ENCODE data around the gene NAALADL2. TPM values are rescaled to one million over a fixed set of nuclear protein-coding genes. Genes with fewer than 3 reads are reported as not detected.
"Not testable (repeated sequence)": the region's sequence is repeated elsewhere in the genome, so short reads cannot be mapped to it uniquely, and the experiment has no call there.

The NAALADL2 gene
- total RNA-seq, 2 donors from 2014 or later: 0.35 TPM; not detected in 1

GRCh38 chr3:175614107-175614506, 755.0 kb downstream of the NAALADL2 start:
- H3K9me3 Mint-ChIP-seq: peaks cover 10 to 13% of the 10 kb centered on the region in 2 donors

GRCh38 chr3:175617247-175617646, 758.1 kb downstream of the NAALADL2 start:
- DNase-seq (ENCODE audit: low spot score in 2 of 2) (no peak), ATAC-seq (no peak)
- Mint-ChIP-seq H3K9me3 (peaks cover 11 to 12% of the 10 kb centered on the region in 2 donors), H3K27ac (no peak overlapping the region), H3K36me3 (no peaks in the 10 kb centered on the region)

More at GRCh38 chr3:175614107-175614506, 755.0 kb downstream of the NAALADL2 start:
- DNase-seq (ENCODE audit: low spot score in 2 of 2); H3K36me3 Mint-ChIP-seq; H3K27ac Mint-ChIP-seq; ATAC-seq: not testable (repeated sequence)

GRCh38 chr3:175619369-175619768, 760.2 kb downstream of the NAALADL2 start:
- ATAC-seq (no peak), DNase-seq (ENCODE audit: low spot score in 2 of 2) (no peak)
- H3K27ac Mint-ChIP-seq: no peak overlapping the region
- H3K9me3 Mint-ChIP-seq: peaks cover 12 to 17% of the 10 kb centered on the region in 2 donors
- H3K36me3 Mint-ChIP-seq: no peaks in the 10 kb centered on the region

- no peak overlapping the region for H3K27ac Mint-ChIP-seq
- no peak for DNase-seq (ENCODE audit: low spot score in 2 of 2)
- ATAC-seq: no peak
- peaks cover 12 to 17% of the 10 kb centered on the region in 2 donors for H3K9me3 Mint-ChIP-seq
- H3K36me3 Mint-ChIP-seq: no peaks in the 10 kb centered on the region
These were observed 761.0 kb downstream of the NAALADL2 start for GRCh38 chr3:175620093-175620492.

- no peak overlapping the region for H3K27ac Mint-ChIP-seq
- DNase-seq (ENCODE audit: low spot score in 2 of 2): no peak
- H3K9me3 Mint-ChIP-seq: peaks cover 12 to 17% of the 10 kb centered on the region in 2 donors
- no peaks in the 10 kb centered on the region for H3K36me3 Mint-ChIP-seq
- ATAC-seq: no peak
These were observed 761.4 kb downstream of the NAALADL2 start for GRCh38 chr3:175620532-175620931.

GRCh38 chr3:175640958-175641357, 781.8 kb downstream of the NAALADL2 start:
- Mint-ChIP-seq H3K36me3 (no peaks in the 10 kb centered on the region), H3K9me3 (peaks cover 5 to 6% of the 10 kb centered on the region in 2 donors), H3K27ac (no peak overlapping the region)
- no peak for ATAC-seq
- DNase-seq (ENCODE audit: low spot score in 2 of 2): no peak

- peaks cover 0 to 3% of the 10 kb centered on the region in 2 donors for H3K9me3 Mint-ChIP-seq
These were observed 787.7 kb downstream of the NAALADL2 start for GRCh38 chr3:175646865-175647264.

GRCh38 chr3:175648899-175649298, 789.8 kb downstream of the NAALADL2 start:
- ATAC-seq: no peak
- no peak for DNase-seq (ENCODE audit: low spot score in 2 of 2)
- H3K27ac Mint-ChIP-seq: no peak overlapping the region
- H3K36me3 Mint-ChIP-seq: no peaks in the 10 kb centered on the region
- peaks cover 0 to 3% of the 10 kb centered on the region in 2 donors for H3K9me3 Mint-ChIP-seq

More at GRCh38 chr3:175646865-175647264, 787.7 kb downstream of the NAALADL2 start:
- peak in 1 of 2 donors; percentile 60 for ATAC-seq
- H3K36me3 Mint-ChIP-seq: no peaks in the 10 kb centered on the region
- no peak overlapping the region for H3K27ac Mint-ChIP-seq
- no peak for DNase-seq (ENCODE audit: low spot score in 2 of 2)

- Mint-ChIP-seq H3K9me3 (peaks cover 0 to 3% of the 10 kb centered on the region in 2 donors), H3K27ac (no peak overlapping the region), H3K36me3 (no peaks in the 10 kb centered on the region)
- ATAC-seq: no peak
- no peak for DNase-seq (ENCODE audit: low spot score in 2 of 2)
These were observed 792.6 kb downstream of the NAALADL2 start for GRCh38 chr3:175651716-175652115.

- DNase-seq (ENCODE audit: low spot score in 2 of 2): no peak
- H3K27ac Mint-ChIP-seq: no peak overlapping the region
- ATAC-seq: no peak
- H3K36me3 Mint-ChIP-seq: no peaks in the 10 kb centered on the region
- no peaks in the 10 kb centered on the region for H3K9me3 Mint-ChIP-seq
These were observed 796.2 kb downstream of the NAALADL2 start for GRCh38 chr3:175655351-175655750.

- no peak for DNase-seq (ENCODE audit: low spot score in 2 of 2)
- no peak for ATAC-seq
- peaks cover 0 to 3% of the 10 kb centered on the region in 2 donors for H3K9me3 Mint-ChIP-seq
- H3K36me3 Mint-ChIP-seq: no peaks in the 10 kb centered on the region
- no peak overlapping the region for H3K27ac Mint-ChIP-seq
These were observed 797.3 kb downstream of the NAALADL2 start for GRCh38 chr3:175656461-175656860.

GRCh38 chr3:175659670-175660350, 800.7 kb downstream of the NAALADL2 start:
- H3K27ac Mint-ChIP-seq: no peak overlapping the region
- peaks cover 0 to 3% of the 10 kb centered on the region in 2 donors for H3K9me3 Mint-ChIP-seq
- ATAC-seq (no peak), DNase-seq (ENCODE audit: low spot score in 2 of 2) (no peak)
- no peaks in the 10 kb centered on the region for H3K36me3 Mint-ChIP-seq

GRCh38 chr3:175662815-175663214, 803.7 kb downstream of the NAALADL2 start:
- ATAC-seq: no peak
- H3K9me3 Mint-ChIP-seq: peaks cover 0 to 3% of the 10 kb centered on the region in 2 donors
- H3K36me3 Mint-ChIP-seq: no peaks in the 10 kb centered on the region
- no peak overlapping the region for H3K27ac Mint-ChIP-seq
- DNase-seq (ENCODE audit: low spot score in 2 of 2): no peak

- H3K9me3 Mint-ChIP-seq: peaks cover 0 to 3% of the 10 kb centered on the region in 2 donors
- DNase-seq (ENCODE audit: low spot score in 2 of 2): no peak
- no peak overlapping the region for H3K27ac Mint-ChIP-seq
- no peaks in the 10 kb centered on the region for H3K36me3 Mint-ChIP-seq
- ATAC-seq: no peak
These were observed 805.8 kb downstream of the NAALADL2 start for GRCh38 chr3:175664911-175665310.

GRCh38 chr3:175668300-175668699, 809.2 kb downstream of the NAALADL2 start:
- no peaks in the 10 kb centered on the region for H3K9me3 Mint-ChIP-seq
- DNase-seq (ENCODE audit: low spot score in 2 of 2) (no peak), ATAC-seq (no peak)
- no peaks in the 10 kb centered on the region for H3K36me3 Mint-ChIP-seq
- H3K27ac Mint-ChIP-seq: no peak overlapping the region

GRCh38 chr3:175670557-175670956, 811.4 kb downstream of the NAALADL2 start:
- H3K27ac Mint-ChIP-seq: no peak overlapping the region
- no peaks in the 10 kb centered on the region for H3K36me3 Mint-ChIP-seq
- no peaks in the 10 kb centered on the region for H3K9me3 Mint-ChIP-seq
- ATAC-seq: no peak
- no peak for DNase-seq (ENCODE audit: low spot score in 2 of 2)

GRCh38 chr3:175672119-175672689, 813.1 kb downstream of the NAALADL2 start:
- DNase-seq (ENCODE audit: low spot score in 2 of 2) (no peak), ATAC-seq (no peak)
- H3K9me3 Mint-ChIP-seq: peaks cover 3 to 4% of the 10 kb centered on the region in 2 donors
- no peak overlapping the region for H3K27ac Mint-ChIP-seq
- no peaks in the 10 kb centered on the region for H3K36me3 Mint-ChIP-seq

- H3K27ac Mint-ChIP-seq: no peak overlapping the region
- peaks cover 4 to 8% of the 10 kb centered on the region in 2 donors for H3K9me3 Mint-ChIP-seq
- ATAC-seq (no peak), DNase-seq (ENCODE audit: low spot score in 2 of 2) (no peak)
- H3K36me3 Mint-ChIP-seq: no peaks in the 10 kb centered on the region
These were observed 820.4 kb downstream of the NAALADL2 start for GRCh38 chr3:175679568-175679967.
